Heart left ventricle (tissue), 16 donors: ENCODE measurements around the gene UMODL1. TPM values are rescaled to one million over a fixed set of nuclear protein-coding genes. Genes with fewer than 3 reads are reported as not detected.

Experiments
- ATAC-seq, 4 donors: fragments of 200-7000 bp; cut with Tn5 transposase; one replicate each; pipeline ENCODE4 v1.9.1; 2020 to 2022; ENCODE audit warnings: moderate library complexity in 4 of 4, mild to moderate bottlenecking in 3 of 4, moderate number of reproducible peaks in 1 of 4
- DNase-seq, 5 donors: peaks; one replicate each; pipeline ENCODE4 v3.0.0-alpha.2; 2020
- H3K27ac ChIP-seq, 12 donors: fragments of 200-600 bp; sonication (generic) in 4 of 12; one replicate each; pipeline versions ENCODE4 v1.5.0 to v1.8.0; 2016 to 2022; ENCODE audit warnings: mild to moderate bottlenecking in 2 of 12
- H3K27me3 ChIP-seq, 9 donors: fragments of 200-600 bp; sonication (generic) in 2 of 9; one replicate each; pipeline versions ENCODE4 v1.5.1 to v1.8.0; 2016 to 2022; ENCODE audit warnings: mild to moderate bottlenecking in 3 of 9
- H3K36me3 ChIP-seq, 9 donors: fragments of 200-600 bp; sonication (generic) in 2 of 9; one replicate each; pipeline versions ENCODE4 v1.5.0 to v1.8.0; 2018 to 2022; ENCODE audit warnings: mild to moderate bottlenecking in 2 of 9
- H3K4me1 ChIP-seq, 12 donors: fragments of 200-600 bp; sonication (generic) in 4 of 12; one replicate each; pipeline versions ENCODE4 v1.5.0 to v1.8.0; 2016 to 2022; ENCODE audit warnings: mild to moderate bottlenecking in 3 of 12
- H3K4me3 ChIP-seq, 12 donors: fragments of 200-600 bp; sonication (generic) in 4 of 12; one replicate each; pipeline versions ENCODE4 v1.5.0 to v1.8.0; 2017 to 2022; ENCODE audit warnings: mild to moderate bottlenecking in 9 of 12, moderate library complexity in 4 of 12
- H3K9me3 ChIP-seq, 12 donors: fragments of 200-600 bp; sonication (generic) in 4 of 12; one replicate each; pipeline versions ENCODE4 v1.5.0 to v1.8.0; 2016 to 2022; ENCODE audit warnings: mild to moderate bottlenecking in 1 of 12
- POLR2A ChIP-seq, 2 donors: fragments of 450-650 bp; IDR thresholded peaks; one replicate each; pipeline ENCODE4 v1.6.1; 2017; ENCODE audit warnings: antibody characterized with exemption in 2 of 2, mild to moderate bottlenecking in 2 of 2, moderate library complexity in 2 of 2
- WGBS, 4 donors: extraction: QIAGEN DNeasy Blood & Tissue Kit in 2 of 4; methylation state at CpG; one replicate each; pipeline versions ENCODE4 v1.1.5 to v1.1.7; 2013 to 2018; 5-methylcytosine and 5-hydroxymethylcytosine counted together
- intact Hi-C, 10 donors: fragments of 100-400 bp; cut with DNase I; formaldehyde crosslinking; loops; one replicate each; pipeline versions ENCODE4 v1.11.1 to v1.14.2; 2022
- polyA plus RNA-seq, 2 donors: library from polyadenylated mRNA; stranded (reverse); fragments of 200-250 nt; gene quantifications; one replicate each; pipeline ENCODE4 v1.2.3, GENCODE V29; 2013
- total RNA-seq, 9 donors: library from RNA; depleted of rRNA in 2 of 9; stranded (reverse); fragments of >200 nt in 2 of 9; fragmentation: NEBNext Ultra II Directional in 3 of 9; extraction: Animal tissue kit (Norgen Biotek cat#: 25700) in 3 of 9; gene quantifications; one replicate each; pipeline versions ENCODE4 v1.1.0 to v1.2.4, GENCODE V29; 2016 to 2023
- TF ChIP-seq, protein P1 (sequence below), 12 donors: fragments of 200-600 bp; sonication (generic) in 4 of 12; IDR thresholded peaks; one replicate each; pipeline versions ENCODE4 v1.5.0 to v1.8.0; 2018 to 2022; ENCODE audit warnings: antibody characterized with exemption in 12 of 12, mild to moderate bottlenecking in 5 of 12
- donor health status: ischemic (EF 13 %, LVEDD 7.1; RV severe dilation, severe dysfunction).
- donor health status: healthy with polysubstance abuse.
- donor health status: DM: no; HTN: yes; CAD: no.
- donor health status: DM: no; HTN: no; CAD: no.
- donor health status: ischemic (EF 25% LVEDD 6.9; RV normal size, moderate dysfunction).
- donor health status: ischemic (EF 25% LVEDD 5.7; RV mildly dilated, moderate dysfunction).
- donor health status: healthy.
- donor health status: DM: yes; HTN: yes; CAD: no.
- donor health status: ischemic (EF 35%, LVEDD 5.7; RV mildly dilated, moderate dysfunction).
- donor health status: nonischemic (EF 11% LVEDD 7.7; RV severe dilation, severe dysfunction).
- donor health status: DM: yes; HTN: yes; CAD: no.
- donor health status: PGD.
- donor health status: ischemic (EF 29% LVEDD 5.4; RV normal size, mild dysfunction).
- donor health status: nonischemic (EF 23%, LVEDD 6.1; RV moderate dilation, normal function).

Gene UMODL1
- total and polyA plus RNA-seq, 11 donors, result 0.07 to 0.19 TPM; not detected in 9

DNA sequence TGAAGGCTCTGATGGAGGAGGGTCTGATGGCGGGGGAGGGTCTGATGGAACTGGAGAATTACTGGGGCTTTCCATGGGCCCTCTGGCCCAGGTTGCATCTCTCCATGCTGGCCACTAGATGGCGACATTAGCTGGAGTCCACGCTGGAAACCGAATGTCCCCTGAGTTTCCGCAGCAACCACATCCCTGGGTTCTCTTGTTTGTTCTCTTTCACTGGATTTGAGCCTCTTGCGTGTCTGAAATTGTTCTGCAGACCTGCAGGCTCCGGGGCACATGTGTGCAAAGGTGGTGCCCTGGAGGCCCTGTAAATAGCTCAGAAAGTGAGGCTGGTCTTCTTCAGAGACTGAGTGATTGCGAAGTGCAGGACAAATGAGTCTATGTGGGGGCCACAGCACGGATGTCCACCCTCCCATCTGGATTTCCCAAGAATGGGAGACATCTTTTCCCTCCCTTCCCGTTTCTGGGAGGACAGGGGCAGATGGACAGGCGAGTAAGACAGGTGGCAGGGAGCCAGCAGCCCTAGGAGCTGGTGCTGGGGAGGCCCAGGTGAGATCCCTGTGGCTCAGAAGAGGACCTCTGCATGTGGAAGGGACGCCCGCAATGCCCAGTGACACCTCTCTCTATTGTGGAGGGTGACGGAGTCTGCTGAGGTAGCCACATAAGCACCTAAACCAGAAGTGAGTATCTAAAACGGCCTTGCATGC, 74.6 kb downstream of the UMODL1 start:
- intact Hi-C loops, result loop anchor here in 9 of 10 donors (1.0 to 10.0 kb wide), 9 partner anchors 112 to 305 kb away; no protein-coding TSS in a partner anchor
- WGBS, 4 donors, result 34 to 38% (median 36%) methylated on average over 14 to 15 of the region's 15 CpGs
- TF ChIP-seq POLR2A (IDR thresholded peaks at IDR 0.05), result no peak
- TF ChIP-seq, protein P1, sequence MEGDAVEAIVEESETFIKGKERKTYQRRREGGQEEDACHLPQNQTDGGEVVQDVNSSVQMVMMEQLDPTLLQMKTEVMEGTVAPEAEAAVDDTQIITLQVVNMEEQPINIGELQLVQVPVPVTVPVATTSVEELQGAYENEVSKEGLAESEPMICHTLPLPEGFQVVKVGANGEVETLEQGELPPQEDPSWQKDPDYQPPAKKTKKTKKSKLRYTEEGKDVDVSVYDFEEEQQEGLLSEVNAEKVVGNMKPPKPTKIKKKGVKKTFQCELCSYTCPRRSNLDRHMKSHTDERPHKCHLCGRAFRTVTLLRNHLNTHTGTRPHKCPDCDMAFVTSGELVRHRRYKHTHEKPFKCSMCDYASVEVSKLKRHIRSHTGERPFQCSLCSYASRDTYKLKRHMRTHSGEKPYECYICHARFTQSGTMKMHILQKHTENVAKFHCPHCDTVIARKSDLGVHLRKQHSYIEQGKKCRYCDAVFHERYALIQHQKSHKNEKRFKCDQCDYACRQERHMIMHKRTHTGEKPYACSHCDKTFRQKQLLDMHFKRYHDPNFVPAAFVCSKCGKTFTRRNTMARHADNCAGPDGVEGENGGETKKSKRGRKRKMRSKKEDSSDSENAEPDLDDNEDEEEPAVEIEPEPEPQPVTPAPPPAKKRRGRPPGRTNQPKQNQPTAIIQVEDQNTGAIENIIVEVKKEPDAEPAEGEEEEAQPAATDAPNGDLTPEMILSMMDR (IDR thresholded peaks at IDR 0.05), result peak; percentile 81 to 96 (median 91)
- Histone ChIP-seq H3K27me3 (no peaks in the 10 kb centered on the region), H3K36me3 (no peaks in the 10 kb centered on the region), H3K4me3 (no peak overlapping the region), H3K4me1 (peaks cover 0 to 5% (median 1%) of the 10 kb centered on the region in 12 donors), H3K9me3 (no peaks in the 10 kb centered on the region), H3K27ac (no peak overlapping the region)
- peak; percentile 33 to 73 (median 56) for DNase-seq
- peak; percentile 58 to 68 (median 68) for ATAC-seq

DNA sequence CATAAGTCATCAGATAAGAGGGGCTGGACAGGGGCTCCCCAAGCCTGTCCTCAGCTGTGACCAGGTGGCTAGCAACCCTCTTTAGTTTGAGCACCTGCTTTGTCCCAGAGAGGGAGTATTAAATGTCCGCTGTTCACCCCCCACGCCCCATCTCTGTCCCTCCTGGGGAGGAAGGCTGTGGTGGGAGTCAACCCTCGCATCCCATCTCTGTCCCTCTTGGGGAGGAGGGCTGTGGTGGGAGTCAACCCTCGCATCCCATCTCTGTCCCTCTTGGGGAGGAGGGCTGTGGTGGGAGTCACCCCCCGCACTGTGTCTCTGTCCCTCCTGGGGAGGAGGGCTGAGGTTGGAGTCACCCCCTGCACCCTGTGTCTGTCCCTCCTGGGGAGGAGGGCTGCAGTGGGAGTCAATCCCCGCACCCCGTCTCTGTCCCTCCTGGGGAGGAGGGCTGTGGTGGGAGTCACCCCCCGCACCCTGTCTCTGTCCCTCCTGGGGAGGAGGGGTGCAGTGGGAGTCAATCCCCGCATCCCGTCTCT, 75.2 kb downstream of the UMODL1 start:
- Histone ChIP-seq H3K36me3 (no peaks in the 10 kb centered on the region), H3K27ac (no peak overlapping the region), H3K27me3 (no peaks in the 10 kb centered on the region), H3K4me1 (peaks cover 0 to 4% (median 1%) of the 10 kb centered on the region in 12 donors), H3K9me3 (no peaks in the 10 kb centered on the region), H3K4me3 (no peak overlapping the region)
- TF ChIP-seq, protein P1 (IDR thresholded peaks at IDR 0.05), result no peak
- TF ChIP-seq POLR2A (IDR thresholded peaks at IDR 0.05), result no peak
- DNase-seq (peak in 1 of 5 donors; percentile 16), ATAC-seq (no peak)
- intact Hi-C loops, result loop anchor here in 8 of 10 donors (5.0 to 10.0 kb wide), 6 partner anchors 111 to 301 kb away; no protein-coding TSS in a partner anchor
- 79 to 93% (median 88%) methylated on average over 9 to 10 of the region's 10 CpGs for WGBS, 4 donors

DNA sequence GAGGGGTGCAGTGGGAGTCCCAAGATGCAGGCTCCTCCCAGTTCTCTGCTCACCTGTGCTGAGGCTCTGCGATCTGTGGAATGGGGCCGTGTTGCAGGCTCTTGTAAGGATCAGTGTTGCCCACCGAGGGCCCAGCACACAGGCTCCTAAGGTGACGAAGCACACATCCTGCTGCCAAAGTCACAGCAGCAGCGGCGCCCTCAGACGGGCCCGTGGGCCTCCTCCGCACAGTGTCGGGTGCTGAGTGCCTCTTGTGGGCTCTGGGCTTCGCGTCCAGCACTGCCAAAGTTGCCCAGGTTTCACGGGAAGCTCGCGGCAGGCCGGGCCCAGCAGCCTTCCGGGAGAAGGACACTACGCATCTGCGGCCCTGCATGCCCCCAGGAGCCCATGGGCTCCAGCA, 75.7 kb downstream of the UMODL1 start:
- TF ChIP-seq, protein P1 (IDR thresholded peaks at IDR 0.05), result no peak
- no peak for TF ChIP-seq POLR2A (IDR thresholded peaks at IDR 0.05)
- peak in 1 of 5 donors; percentile 51 for DNase-seq
- H3K4me1 ChIP-seq, result peaks cover 0 to 4% (median 1%) of the 10 kb centered on the region in 12 donors
- H3K27ac ChIP-seq, result no peak overlapping the region
- 84 to 90% (median 87%) methylated on average over 19 of the region's 19 CpGs for WGBS, 4 donors
- intact Hi-C loops, result loop anchor here in 8 of 10 donors (5.0 to 10.0 kb wide), 6 partner anchors 110 to 300 kb away; no protein-coding TSS in a partner anchor
- no peaks in the 10 kb centered on the region for H3K36me3 ChIP-seq
- no peak for ATAC-seq
- no peaks in the 10 kb centered on the region for H3K9me3 ChIP-seq
- no peaks in the 10 kb centered on the region for H3K27me3 ChIP-seq
- no peak overlapping the region for H3K4me3 ChIP-seq

DNA sequence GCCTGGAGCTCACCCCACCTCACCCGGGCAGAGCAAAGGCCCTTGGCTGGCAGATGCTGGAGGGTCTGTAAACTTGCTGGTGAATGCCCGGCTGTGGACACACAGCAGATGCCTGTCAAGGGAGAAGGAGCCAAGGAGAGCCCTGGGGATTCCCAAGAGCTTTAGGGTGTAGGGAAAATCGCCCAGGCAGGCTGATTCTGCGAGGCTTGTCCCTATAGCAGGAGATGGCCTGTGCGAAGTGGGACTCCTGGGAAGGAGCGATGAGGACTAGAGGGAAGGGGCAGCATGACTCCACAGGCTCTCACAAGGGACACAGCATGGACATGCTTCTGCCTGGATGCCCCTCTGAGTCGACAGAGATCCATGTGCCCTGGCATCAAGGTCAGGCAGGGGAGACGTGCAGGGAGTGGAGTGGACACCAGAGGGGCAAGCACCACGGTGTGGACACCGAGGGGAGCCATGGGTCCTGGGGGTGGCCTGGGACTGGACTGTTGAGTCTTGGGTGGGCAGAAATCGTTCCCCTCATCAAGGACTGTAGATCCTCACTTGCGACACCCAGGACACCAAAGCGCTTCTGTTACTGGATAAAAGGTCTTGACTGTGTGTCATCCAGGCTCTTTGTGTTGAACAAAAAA, 76.4 kb downstream of the UMODL1 start:
- no peak for TF ChIP-seq POLR2A (IDR thresholded peaks at IDR 0.05)
- TF ChIP-seq, protein P1 (IDR thresholded peaks at IDR 0.05), result no peak
- Histone ChIP-seq H3K36me3 (no peaks in the 10 kb centered on the region), H3K27me3 (no peaks in the 10 kb centered on the region), H3K27ac (no peak overlapping the region), H3K4me1 (peaks cover 0 to 4% (median 1%) of the 10 kb centered on the region in 12 donors), H3K9me3 (no peaks in the 10 kb centered on the region), H3K4me3 (no peak overlapping the region)
- 83 to 95% (median 88%) methylated on average over 12 to 13 of the region's 13 CpGs for WGBS, 4 donors
- DNase-seq (peak in 1 of 5 donors; percentile 60), ATAC-seq (no peak)
- intact Hi-C loops, result loop anchor here in 8 of 10 donors (5.0 to 10.0 kb wide), 6 partner anchors 110 to 300 kb away; no protein-coding TSS in a partner anchor
